K562 (cell line): Measurements from ENCODE around the gene LMAN2.

Experiments
- TF ChIP-seq, protein P1 (sequence below): sonication (generic); formaldehyde crosslinking; IDR thresholded peaks from 2 replicates; pipeline ENCODE4 v1.8.0; 2023; ENCODE audit warnings: mild to moderate bottlenecking, missing genetic modification reagents
- TF ChIP-seq, protein P2 (sequence below): sonication (generic); formaldehyde crosslinking; IDR thresholded peaks from 2 replicates; pipeline ENCODE4 v1.8.1; 2023; ENCODE audit warnings: mild to moderate bottlenecking, missing genetic modification reagents, moderate library complexity

DNA sequence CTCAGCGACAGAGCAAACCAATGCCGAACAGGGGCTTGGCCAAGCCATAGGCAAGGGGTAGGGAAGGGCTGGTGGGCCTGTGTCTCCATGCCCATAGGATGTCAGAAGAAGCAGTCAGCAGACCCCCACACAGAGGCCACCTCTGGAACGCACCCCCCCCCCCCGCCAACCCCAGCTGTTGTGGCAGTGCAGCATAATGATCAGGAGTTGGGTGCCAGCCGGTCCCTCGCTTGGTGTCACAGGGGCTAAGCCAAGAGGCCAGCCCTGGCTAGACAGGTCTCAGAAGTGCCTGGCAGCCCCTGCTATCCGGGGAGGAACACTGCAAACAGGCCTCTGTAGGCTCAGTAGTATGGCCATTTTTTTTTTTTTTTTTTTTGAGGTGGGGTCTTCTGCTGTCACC is 36.1 kb downstream of the LMAN2 start:
- TF ChIP-seq, protein P1, sequence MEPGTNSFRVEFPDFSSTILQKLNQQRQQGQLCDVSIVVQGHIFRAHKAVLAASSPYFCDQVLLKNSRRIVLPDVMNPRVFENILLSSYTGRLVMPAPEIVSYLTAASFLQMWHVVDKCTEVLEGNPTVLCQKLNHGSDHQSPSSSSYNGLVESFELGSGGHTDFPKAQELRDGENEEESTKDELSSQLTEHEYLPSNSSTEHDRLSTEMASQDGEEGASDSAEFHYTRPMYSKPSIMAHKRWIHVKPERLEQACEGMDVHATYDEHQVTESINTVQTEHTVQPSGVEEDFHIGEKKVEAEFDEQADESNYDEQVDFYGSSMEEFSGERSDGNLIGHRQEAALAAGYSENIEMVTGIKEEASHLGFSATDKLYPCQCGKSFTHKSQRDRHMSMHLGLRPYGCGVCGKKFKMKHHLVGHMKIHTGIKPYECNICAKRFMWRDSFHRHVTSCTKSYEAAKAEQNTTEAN (CRISPR knock-in tag): no peak
- TF ChIP-seq, protein P2, sequence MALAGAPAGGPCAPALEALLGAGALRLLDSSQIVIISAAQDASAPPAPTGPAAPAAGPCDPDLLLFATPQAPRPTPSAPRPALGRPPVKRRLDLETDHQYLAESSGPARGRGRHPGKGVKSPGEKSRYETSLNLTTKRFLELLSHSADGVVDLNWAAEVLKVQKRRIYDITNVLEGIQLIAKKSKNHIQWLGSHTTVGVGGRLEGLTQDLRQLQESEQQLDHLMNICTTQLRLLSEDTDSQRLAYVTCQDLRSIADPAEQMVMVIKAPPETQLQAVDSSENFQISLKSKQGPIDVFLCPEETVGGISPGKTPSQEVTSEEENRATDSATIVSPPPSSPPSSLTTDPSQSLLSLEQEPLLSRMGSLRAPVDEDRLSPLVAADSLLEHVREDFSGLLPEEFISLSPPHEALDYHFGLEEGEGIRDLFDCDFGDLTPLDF (CRISPR knock-in tag): no peak
